Breast epithelium (tissue), 4 donors: ENCODE data around the gene IRF1. TPM values are rescaled to one million over a fixed set of nuclear protein-coding genes. Genes with fewer than 3 reads are reported as not detected.

Experiments
- DNase-seq, 2 donors: peaks; one replicate each; pipeline ENCODE4 v3.0.0-alpha.2; 2019; ENCODE audit warnings: low spot score in 2 of 2
- H3K27ac ChIP-seq, 2 donors: fragments of 200-600 bp; sonication (generic) in 1 of 2; one replicate each; pipeline ENCODE4 v1.5.1; 2016 to 2019; ENCODE audit warnings: mild to moderate bottlenecking in 1 of 2
- H3K27me3 ChIP-seq, 2 donors: fragments of 200-600 bp; sonication (generic) in 1 of 2; one replicate each; pipeline versions ENCODE4 v1.5.1 to v1.6.0; 2017 to 2019; ENCODE audit warnings: control low read depth in 1 of 2, mild to moderate bottlenecking in 1 of 2
- H3K36me3 ChIP-seq: fragments of 200-600 bp; one replicate; pipeline ENCODE4 v1.5.1; 2019
- H3K4me1 ChIP-seq, 2 donors: fragments of 200-600 bp; sonication (generic); one replicate each; pipeline ENCODE4 v1.5.1; 2016 to 2019; ENCODE audit warnings: control low read depth in 1 of 2
- H3K4me3 ChIP-seq, 3 donors: fragments of 200-600 bp; sonication (generic); 1 replicate in 2 of 3; 2 replicates in 1 of 3; pipeline ENCODE4 v1.5.1; 2016 to 2019; ENCODE audit warnings: mild to moderate bottlenecking in 3 of 3, moderate library complexity in 2 of 3
- H3K9me3 ChIP-seq, 2 donors: fragments of 200-600 bp; sonication (generic) in 1 of 2; one replicate each; pipeline ENCODE4 v1.5.1; 2016 to 2019; ENCODE audit warnings: control low read depth in 1 of 2
- CTCF ChIP-seq, 3 donors: fragments of 450-650 bp; IDR thresholded peaks; one replicate each; pipeline ENCODE4 v1.5.1; 2016 to 2017; ENCODE audit warnings: antibody characterized with exemption in 3 of 3, mild to moderate bottlenecking in 3 of 3, moderate library complexity in 3 of 3
- POLR2A ChIP-seq: fragments of 450-650 bp; IDR thresholded peaks from one replicate; pipeline ENCODE4 v1.6.1; 2016; ENCODE audit warnings: antibody characterized with exemption, mild to moderate bottlenecking, moderate library complexity
- POLR2AphosphoS5 ChIP-seq, 3 donors: sonication (generic); formaldehyde crosslinking; IDR thresholded peaks; one replicate each; pipeline ENCODE4 v1.6.1; 2017; ENCODE audit warnings: antibody characterized with exemption in 3 of 3
- intact Hi-C: fragments of 100-400 bp; cut with DNase I; formaldehyde crosslinking; loops from one replicate; pipeline ENCODE4 v1.15.1; 2023; ENCODE audit warnings: low total_unique reads
- total RNA-seq, 3 donors: library from RNA; depleted of rRNA; stranded (reverse); fragments of >200 nt; gene quantifications; one replicate each; pipeline ENCODE4 v1.1.0, GENCODE V29; 2016

IRF1 gene
- total RNA-seq, 3 donors from 2014 or later = 10.4 to 27.8 (median 18.0) TPM

DNA sequence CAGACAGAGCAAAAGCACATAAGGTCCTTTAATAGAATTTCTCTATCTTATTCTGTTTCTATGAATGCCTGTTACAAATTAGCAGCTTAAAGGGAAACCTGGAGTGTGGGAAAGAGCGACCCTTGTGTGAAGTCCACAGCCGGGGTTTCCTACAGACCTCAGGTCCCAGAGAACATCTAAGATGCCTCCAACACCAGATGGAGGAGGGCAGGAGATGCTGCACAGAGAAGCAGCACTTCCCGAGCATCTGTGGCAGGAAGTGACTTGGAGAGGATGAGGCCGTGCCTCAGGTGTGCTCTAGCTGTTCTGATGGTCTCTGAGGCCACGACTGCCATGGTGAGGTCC, 26.8 kb downstream of the IRF1 start:
- no peaks in the 10 kb centered on the region for H3K27me3 ChIP-seq
- peak overlapping the region; percentile 86 to 89 for H3K27ac ChIP-seq
- H3K4me3 ChIP-seq = peak overlapping the region in 2 of 3 donors; percentile 35 to 56
- TF ChIP-seq POLR2A (no peak), CTCF (IDR thresholded peaks at IDR 0.05) (no peak), POLR2AphosphoS5 (IDR thresholded peaks at IDR 0.05) (no peak)
- no peak for DNase-seq
- peaks cover 4 to 9% of the 10 kb centered on the region in 2 donors for H3K4me1 ChIP-seq
- H3K36me3 ChIP-seq = no peaks in the 10 kb centered on the region
- no peaks in the 10 kb centered on the region for H3K9me3 ChIP-seq
- intact Hi-C loops = no loop called here

DNA sequence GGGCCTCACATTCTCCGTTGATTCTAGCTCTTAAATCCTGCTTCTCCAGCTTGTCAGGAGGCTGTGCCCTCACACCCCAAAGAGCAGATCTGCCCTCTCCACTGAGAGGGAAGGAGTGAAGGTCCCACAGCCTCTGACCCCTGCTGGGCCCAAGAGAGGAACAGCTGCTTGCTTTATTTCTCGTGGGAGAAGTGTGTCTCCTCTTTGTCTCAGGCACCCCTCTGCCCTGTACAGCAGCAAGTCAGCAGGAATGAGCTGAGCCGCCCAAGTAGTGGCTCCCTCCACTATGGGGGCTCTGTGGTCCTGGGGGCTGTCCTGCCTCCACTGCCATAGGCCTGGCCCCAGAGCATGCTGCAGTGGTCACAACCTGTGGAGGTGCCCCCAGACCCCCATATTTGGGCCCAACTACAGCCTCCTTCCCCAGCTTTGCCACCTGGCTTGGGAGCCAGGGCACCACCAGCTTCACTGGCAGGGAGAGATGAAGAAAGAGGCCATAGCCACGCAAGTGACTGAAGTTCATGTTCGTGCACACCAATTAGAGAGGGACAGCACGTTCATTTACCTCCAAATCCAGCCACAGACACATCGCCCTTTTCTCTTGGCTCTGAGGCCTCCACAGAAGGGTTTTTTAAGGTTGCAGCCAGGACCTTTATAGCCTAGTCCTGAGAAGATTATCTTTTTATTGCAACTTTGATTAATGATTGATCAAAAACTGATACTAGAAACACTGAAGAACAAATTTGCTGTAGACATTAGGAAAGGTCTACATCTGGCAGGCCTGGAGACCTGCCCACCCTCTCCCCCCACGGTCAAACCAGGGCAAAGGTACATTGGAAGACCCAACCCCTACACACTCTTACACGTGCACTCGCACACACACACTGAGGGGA, 27.5 kb downstream of the IRF1 start:
- Histone ChIP-seq H3K4me3 (no peak overlapping the region), H3K27me3 (no peaks in the 10 kb centered on the region), H3K4me1 (peaks cover 4 to 9% of the 10 kb centered on the region in 2 donors), H3K36me3 (no peaks in the 10 kb centered on the region), H3K9me3 (no peaks in the 10 kb centered on the region), H3K27ac (peak overlapping the region; percentile 86 to 89)
- TF ChIP-seq CTCF (IDR thresholded peaks at IDR 0.05) = no peak
- no peak for TF ChIP-seq POLR2A
- TF ChIP-seq POLR2AphosphoS5 (IDR thresholded peaks at IDR 0.05) = no peak
- intact Hi-C loops = no loop called here
- no peak for DNase-seq

GRCh38 chr5:132462333-132462732, 28.2 kb downstream of the IRF1 start:
- H3K36me3 ChIP-seq = no peaks in the 10 kb centered on the region
- H3K4me3 ChIP-seq = no peak overlapping the region
- no peaks in the 10 kb centered on the region for H3K9me3 ChIP-seq
- intact Hi-C loops = no loop called here
- no peak overlapping the region for H3K27ac ChIP-seq
- no peak for TF ChIP-seq POLR2A
- no peak for TF ChIP-seq CTCF (IDR thresholded peaks at IDR 0.05)
- TF ChIP-seq POLR2AphosphoS5 (IDR thresholded peaks at IDR 0.05) = no peak
- no peaks in the 10 kb centered on the region for H3K27me3 ChIP-seq
- no peak for DNase-seq
- H3K4me1 ChIP-seq = peaks cover 4 to 9% of the 10 kb centered on the region in 2 donors

DNA sequence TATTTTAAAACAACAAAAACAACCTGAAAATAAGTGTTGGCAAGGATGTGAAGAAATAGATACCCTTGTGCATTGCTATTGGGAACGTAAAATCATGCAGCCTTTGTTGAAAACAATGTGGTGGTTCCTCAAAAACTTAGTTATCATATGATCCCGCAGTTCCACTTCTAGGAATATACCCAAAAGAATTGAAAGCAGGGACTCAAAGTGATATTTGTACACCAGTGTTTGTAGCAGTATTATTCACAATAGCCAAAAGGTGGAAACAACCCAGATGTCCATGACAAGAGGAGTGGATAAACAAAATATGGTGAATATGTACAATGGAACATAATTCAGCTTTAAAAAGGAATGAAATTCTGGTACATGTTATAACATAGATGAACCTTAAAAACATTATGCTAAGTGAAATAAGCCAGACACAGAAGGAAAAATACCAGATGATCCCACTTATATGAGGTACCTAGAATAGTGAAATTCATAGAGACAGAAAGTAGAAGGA, 29.0 kb downstream of the IRF1 start:
- no peak overlapping the region for H3K27ac ChIP-seq

More for the DNA sequence above, 29.0 kb downstream of the IRF1 start:
- no peaks in the 10 kb centered on the region for H3K27me3 ChIP-seq
- TF ChIP-seq CTCF (IDR thresholded peaks at IDR 0.05) = no peak
- TF ChIP-seq POLR2AphosphoS5 (IDR thresholded peaks at IDR 0.05) = no peak
- no peak for TF ChIP-seq POLR2A
- H3K4me3 ChIP-seq = no peak overlapping the region
- peaks cover 4 to 9% of the 10 kb centered on the region in 2 donors for H3K4me1 ChIP-seq
- intact Hi-C loops = no loop called here
- no peaks in the 10 kb centered on the region for H3K9me3 ChIP-seq
- no peaks in the 10 kb centered on the region for H3K36me3 ChIP-seq
- no peak for DNase-seq
